DND-41 (cell line): ENCODE data around the gene ANTKMT.

Source experiments
- ATAC-seq: fragments of 200-7000 bp; cut with Tn5 transposase; 3 replicates; pipeline ENCODE4 v1.9.1; 2021; ENCODE audit warnings: low read depth; ENCODE audit not compliant: insufficient read depth
- DNase-seq: peaks from one replicate; pipeline ENCODE4 v3.0.0-alpha.2; 2020
- H2AFZ ChIP-seq: 2 replicates; pipeline ENCODE4 v1.6.0; 2012; ENCODE audit warnings: low read depth, low read length
- H3K27ac ChIP-seq: 2 replicates; pipeline ENCODE4 v1.5.1; 2012; ENCODE audit warnings: low read length, inconsistent platforms
- H3K27me3 ChIP-seq: fragments of 200-600 bp; sonication (generic); 2 replicates; pipeline ENCODE4 v1.6.0; 2012; ENCODE audit warnings: low read length, mild to moderate bottlenecking, inconsistent platforms; ENCODE audit not compliant: insufficient read depth, poor library complexity
- H3K36me3 ChIP-seq: 2 replicates; pipeline ENCODE4 v1.5.1; 2012; ENCODE audit warnings: low read length, inconsistent platforms; ENCODE audit not compliant: insufficient read depth
- H3K4me1 ChIP-seq: 2 replicates; pipeline ENCODE4 v1.5.1; 2012; ENCODE audit warnings: mild to moderate bottlenecking, low read length; ENCODE audit not compliant: insufficient read depth
- H3K4me2 ChIP-seq: 2 replicates; pipeline ENCODE4 v1.6.0; 2012; ENCODE audit warnings: mild to moderate bottlenecking, moderate library complexity, low read length, inconsistent platforms; ENCODE audit not compliant: insufficient read depth
- H3K4me3 ChIP-seq, 2 experiments: fragments of 200-600 bp in 1 of 2; shearing (Covaris generic) in 1 of 2; 2 replicates each; pipeline ENCODE4 v1.5.1; 2012 to 2016; ENCODE audit warnings: inconsistent platforms in 2 of 2, low read length in 2 of 2, mild to moderate bottlenecking in 2 of 2, low read depth in 1 of 2, moderate library complexity in 1 of 2
- H3K79me2 ChIP-seq: 2 replicates; pipeline ENCODE4 v1.6.0; 2012; ENCODE audit warnings: low read length, inconsistent platforms; ENCODE audit not compliant: insufficient read depth
- H3K9ac ChIP-seq: 2 replicates; pipeline ENCODE4 v1.6.0; 2012; ENCODE audit warnings: low read depth, mild to moderate bottlenecking, inconsistent platforms, low read length, moderate library complexity
- H3K9me3 ChIP-seq: 2 replicates; pipeline ENCODE4 v1.5.1; 2012; ENCODE audit warnings: low read length, moderate library complexity, mild to moderate bottlenecking, inconsistent platforms; ENCODE audit not compliant: insufficient read depth, severe bottlenecking
- H4K20me1 ChIP-seq: 2 replicates; pipeline ENCODE4 v1.6.0; 2012; ENCODE audit warnings: low read length; ENCODE audit not compliant: insufficient read depth
- EZH2 ChIP-seq: IDR thresholded peaks from 3 replicates; pipeline ENCODE4 v1.6.1; 2012; ENCODE audit warnings: borderline replicate concordance, low read depth, mild to moderate bottlenecking, moderate library complexity, low read length, inconsistent platforms; ENCODE audit not compliant: severe bottlenecking
- TF ChIP-seq, protein P1 (sequence below): IDR thresholded peaks from 2 replicates; pipeline ENCODE4 v1.5.1; 2012; ENCODE audit warnings: borderline replicate concordance, low read length, moderate library complexity, mild to moderate bottlenecking; ENCODE audit not compliant: poor library complexity, severe bottlenecking; ENCODE audit errors: extremely low read depth

ANTKMT gene

DNA sequence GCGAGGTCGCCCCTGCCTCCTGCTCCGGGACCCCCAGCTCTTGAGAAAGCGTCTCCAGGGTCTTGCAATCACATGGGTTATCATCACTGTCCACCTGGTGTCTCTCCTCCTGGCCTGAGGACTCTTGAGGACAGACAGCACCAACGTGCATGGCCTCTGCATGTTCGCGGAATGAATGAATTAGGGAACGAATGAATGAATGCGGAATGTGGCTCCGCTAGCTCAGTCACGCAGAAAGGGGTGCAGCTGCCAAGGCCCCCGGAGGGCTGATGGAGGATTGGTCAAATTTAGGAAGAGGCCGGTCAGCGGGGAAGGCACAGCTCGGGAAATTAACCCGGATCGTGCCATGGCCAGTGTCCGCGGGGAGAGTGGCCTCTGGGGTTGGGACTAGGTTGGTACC is 18.6 kb upstream of the ANTKMT start:
- no peak overlapping the region for H3K4me2 ChIP-seq
- H4K20me1 ChIP-seq: peaks cover 5% of the 10 kb centered on the region
- no peaks in the 10 kb centered on the region for H3K4me1 ChIP-seq
- no peak for TF ChIP-seq EZH2
- TF ChIP-seq, protein P1, sequence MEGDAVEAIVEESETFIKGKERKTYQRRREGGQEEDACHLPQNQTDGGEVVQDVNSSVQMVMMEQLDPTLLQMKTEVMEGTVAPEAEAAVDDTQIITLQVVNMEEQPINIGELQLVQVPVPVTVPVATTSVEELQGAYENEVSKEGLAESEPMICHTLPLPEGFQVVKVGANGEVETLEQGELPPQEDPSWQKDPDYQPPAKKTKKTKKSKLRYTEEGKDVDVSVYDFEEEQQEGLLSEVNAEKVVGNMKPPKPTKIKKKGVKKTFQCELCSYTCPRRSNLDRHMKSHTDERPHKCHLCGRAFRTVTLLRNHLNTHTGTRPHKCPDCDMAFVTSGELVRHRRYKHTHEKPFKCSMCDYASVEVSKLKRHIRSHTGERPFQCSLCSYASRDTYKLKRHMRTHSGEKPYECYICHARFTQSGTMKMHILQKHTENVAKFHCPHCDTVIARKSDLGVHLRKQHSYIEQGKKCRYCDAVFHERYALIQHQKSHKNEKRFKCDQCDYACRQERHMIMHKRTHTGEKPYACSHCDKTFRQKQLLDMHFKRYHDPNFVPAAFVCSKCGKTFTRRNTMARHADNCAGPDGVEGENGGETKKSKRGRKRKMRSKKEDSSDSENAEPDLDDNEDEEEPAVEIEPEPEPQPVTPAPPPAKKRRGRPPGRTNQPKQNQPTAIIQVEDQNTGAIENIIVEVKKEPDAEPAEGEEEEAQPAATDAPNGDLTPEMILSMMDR: no peak
- ATAC-seq: no peak
- H3K36me3 ChIP-seq: no peaks in the 10 kb centered on the region
- H3K27me3 ChIP-seq: no peaks in the 10 kb centered on the region
- no peaks in the 10 kb centered on the region for H3K9me3 ChIP-seq
- no peak overlapping the region for H3K4me3 ChIP-seq
- H3K79me2 ChIP-seq: no peaks in the 10 kb centered on the region
- no peak overlapping the region for H3K9ac ChIP-seq
- no peak overlapping the region for H3K27ac ChIP-seq
- no peak for DNase-seq
- H2AFZ ChIP-seq: no peak overlapping the region

DNA sequence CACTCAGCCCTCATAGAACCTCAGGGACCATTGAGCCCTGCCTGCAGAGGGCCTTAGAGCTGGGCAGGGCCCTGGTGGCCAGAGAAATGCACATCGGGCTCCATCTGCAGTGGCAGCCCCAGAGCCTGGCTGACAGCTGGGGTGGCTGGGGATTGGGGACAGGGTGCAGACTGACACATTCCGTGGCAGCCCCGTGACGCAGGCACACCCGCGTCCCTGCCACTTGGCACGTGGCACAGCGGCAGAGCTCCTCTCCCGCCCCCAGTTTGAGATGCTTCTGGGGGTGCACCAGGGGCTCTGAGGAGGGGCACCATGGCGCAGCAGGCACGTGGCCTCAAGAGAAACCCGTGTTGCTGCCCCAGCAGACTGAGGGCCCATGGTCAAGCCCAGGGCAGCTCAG is 17.5 kb upstream of the ANTKMT start:
- ATAC-seq (no peak), DNase-seq (no peak)
- no peak overlapping the region for H3K4me2 ChIP-seq
- no peak overlapping the region for H3K4me3 ChIP-seq
- TF ChIP-seq, protein P1: no peak
- TF ChIP-seq EZH2: no peak
- no peaks in the 10 kb centered on the region for H3K4me1 ChIP-seq
- no peaks in the 10 kb centered on the region for H3K79me2 ChIP-seq
- H3K27ac ChIP-seq: no peak overlapping the region
- peaks cover 8% of the 10 kb centered on the region for H4K20me1 ChIP-seq
- no peak overlapping the region for H3K9ac ChIP-seq
- H3K27me3 ChIP-seq: no peaks in the 10 kb centered on the region
- no peaks in the 10 kb centered on the region for H3K9me3 ChIP-seq
- no peak overlapping the region for H2AFZ ChIP-seq
- H3K36me3 ChIP-seq: no peaks in the 10 kb centered on the region

DNA sequence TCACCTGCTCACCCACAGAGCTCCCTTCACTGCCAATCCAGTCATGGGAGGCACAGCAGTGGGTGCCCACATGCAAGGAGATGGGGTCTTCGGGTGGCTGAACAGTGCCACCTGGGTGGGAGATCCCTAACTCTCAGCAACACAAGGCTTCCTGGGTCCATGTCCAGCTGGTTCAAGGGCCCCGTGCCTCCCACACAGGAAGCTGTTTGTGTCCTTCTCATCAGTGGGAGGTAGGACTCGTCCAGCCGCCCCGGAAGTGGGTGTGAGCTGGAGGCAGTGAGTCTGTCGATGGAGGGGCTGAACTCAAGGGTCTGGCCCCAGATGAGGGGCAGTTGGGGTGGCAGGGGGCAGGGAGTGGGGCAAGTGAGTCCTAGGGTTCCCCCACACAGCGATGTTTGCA is 16.9 kb upstream of the ANTKMT start:
- H4K20me1 ChIP-seq: peaks cover 10% of the 10 kb centered on the region
- no peaks in the 10 kb centered on the region for H3K9me3 ChIP-seq
- H3K4me3 ChIP-seq: no peak overlapping the region
- H3K4me1 ChIP-seq: no peaks in the 10 kb centered on the region
- no peaks in the 10 kb centered on the region for H3K27me3 ChIP-seq
- DNase-seq: no peak
- H3K27ac ChIP-seq: no peak overlapping the region
- no peaks in the 10 kb centered on the region for H3K36me3 ChIP-seq
- H2AFZ ChIP-seq: no peak overlapping the region
- no peak for ATAC-seq
- no peaks in the 10 kb centered on the region for H3K79me2 ChIP-seq
- TF ChIP-seq, protein P1: no peak
- TF ChIP-seq EZH2: no peak
- no peak overlapping the region for H3K9ac ChIP-seq
- H3K4me2 ChIP-seq: no peak overlapping the region

DNA sequence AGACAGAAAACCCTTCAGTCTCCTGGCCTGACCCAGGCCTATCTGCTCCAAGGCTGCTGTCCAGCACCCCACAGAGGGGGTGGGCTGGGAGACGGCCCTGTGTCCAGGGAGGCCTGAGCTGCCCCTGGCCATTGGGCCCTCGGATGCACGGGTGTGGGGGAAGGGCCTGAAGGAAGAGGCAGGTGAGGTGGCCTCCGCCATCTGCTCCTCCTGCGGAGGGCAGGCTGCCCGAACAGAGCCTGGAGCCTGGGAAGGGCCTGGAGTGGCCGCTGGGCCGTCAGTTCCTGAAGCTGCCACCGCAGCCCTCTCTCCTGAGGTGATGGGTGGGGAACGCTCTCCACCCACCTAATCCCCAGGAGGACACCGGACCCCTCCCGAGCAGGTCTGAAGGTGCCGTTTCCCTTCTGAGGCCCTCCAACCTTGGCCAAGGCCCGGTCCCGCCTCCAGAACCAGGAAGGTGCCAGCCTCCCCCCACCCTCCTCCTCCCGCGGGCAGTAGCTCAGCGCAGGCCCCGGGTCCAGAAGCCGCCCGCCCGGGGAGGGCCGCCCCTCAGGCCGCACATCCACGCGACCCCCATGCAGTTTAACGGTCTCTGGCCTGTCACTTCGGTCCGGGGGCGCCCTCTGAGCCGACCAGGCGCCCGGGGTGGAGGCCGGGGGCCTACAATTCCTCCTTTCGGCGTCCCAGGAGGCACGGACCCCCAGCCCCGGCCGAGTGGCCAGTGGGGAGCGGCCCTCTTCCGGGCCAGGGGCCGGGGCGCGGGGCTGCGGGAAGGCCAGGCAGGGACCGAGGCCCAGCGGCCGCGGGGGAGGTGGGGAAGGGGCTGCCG is 16.2 kb upstream of the ANTKMT start:
- peaks cover 10% of the 10 kb centered on the region for H4K20me1 ChIP-seq
- H3K4me2 ChIP-seq: no peak overlapping the region
- H3K9ac ChIP-seq: no peak overlapping the region
- H3K4me3 ChIP-seq: no peak overlapping the region
- H3K36me3 ChIP-seq: no peaks in the 10 kb centered on the region
- no peak for ATAC-seq
- no peak for TF ChIP-seq EZH2
- TF ChIP-seq, protein P1: no peak
- H2AFZ ChIP-seq: no peak overlapping the region
- H3K9me3 ChIP-seq: no peaks in the 10 kb centered on the region
- DNase-seq: no peak
- no peaks in the 10 kb centered on the region for H3K4me1 ChIP-seq
- no peak overlapping the region for H3K27ac ChIP-seq
- H3K27me3 ChIP-seq: no peaks in the 10 kb centered on the region
- H3K79me2 ChIP-seq: no peaks in the 10 kb centered on the region
